Right ventricle myocardium inferior (tissue), 1 donor: ENCODE measurements around the gene ANO1. TPM values are rescaled to one million over a fixed set of nuclear protein-coding genes. Genes with fewer than 3 reads are reported as not detected.
A peak's percentile ranks its signal among the peaks of the same experiment; 100 is the strongest.

Experiments
- ATAC-seq: fragments of 200-7000 bp; cut with Tn5 transposase; one replicate; pipeline ENCODE4 v1.9.1; 2020; ENCODE audit warnings: mild to moderate bottlenecking, moderate library complexity
- DNase-seq: peaks from one replicate; pipeline ENCODE4 v3.0.0; 2021; ENCODE audit errors: missing footprints
- intact Hi-C: fragments of 100-400 bp; cut with DNase I; formaldehyde crosslinking; loops from one replicate; pipeline ENCODE4 v1.11.0; 2022
- total RNA-seq: library from RNA; stranded (reverse); fragmentation: NEBNext Ultra II Directional; extraction: Animal tissue kit (Norgen Biotek cat#: 25700); gene quantifications from one replicate; pipeline ENCODE4 v1.2.1, GENCODE V29; 2021
- donor health status: DM: no; HTN: yes; CAD: no; lungs with severe emphysema.

Gene ANO1
- total RNA-seq, 1 donor from 2014 or later = 6.7 TPM

GRCh38 chr11:70085815-70086769 is 8.0 kb downstream of the ANO1 start:
- intact Hi-C loops = no loop called here
- peak; percentile 55 for DNase-seq
- ATAC-seq = no peak

DNA sequence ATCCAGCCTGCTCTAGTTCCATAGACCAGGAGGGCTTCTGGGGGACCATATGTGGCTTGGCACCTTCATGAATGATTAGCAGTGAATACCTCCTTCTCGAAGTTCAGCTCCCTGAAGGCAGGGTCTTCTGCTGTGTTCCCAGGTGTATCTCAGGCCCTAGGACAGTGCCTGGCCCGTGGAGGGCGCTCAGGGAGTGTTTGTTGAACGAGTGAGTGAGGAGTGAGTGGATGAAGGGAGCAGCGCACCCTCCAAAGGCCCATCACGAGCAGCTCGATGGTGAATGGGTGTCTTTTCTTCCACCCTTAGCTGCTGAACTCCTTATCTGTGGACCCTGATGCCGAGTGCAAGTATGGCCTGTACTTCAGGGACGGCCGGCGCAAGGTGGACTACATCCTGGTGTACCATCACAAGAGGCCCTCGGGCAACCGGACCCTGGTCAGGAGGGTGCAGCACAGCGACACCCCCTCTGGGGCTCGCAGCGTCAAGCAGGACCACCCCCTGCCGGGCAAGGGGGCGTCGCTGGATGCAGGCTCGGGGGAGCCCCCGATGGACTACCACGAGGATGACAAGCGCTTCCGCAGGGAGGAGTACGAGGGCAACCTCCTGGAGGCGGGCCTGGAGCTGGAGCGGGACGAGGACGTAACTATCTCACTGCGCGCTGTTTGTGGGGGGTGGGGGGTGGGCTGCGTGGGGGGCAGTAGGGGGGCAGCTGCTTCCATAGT is 9.5 kb downstream of the ANO1 start:
- no peak for ATAC-seq
- intact Hi-C loops = no loop called here
- DNase-seq = peak; percentile 40

- intact Hi-C loops = no loop called here
- ATAC-seq (peak; percentile 27), DNase-seq (peak; percentile 17)
These were observed 10.7 kb downstream of the ANO1 start for GRCh38 chr11:70088735-70089250.

GRCh38 chr11:70089631-70090030 is 11.5 kb downstream of the ANO1 start:
- DNase-seq (no peak), ATAC-seq (no peak)
- intact Hi-C loops = no loop called here

DNA sequence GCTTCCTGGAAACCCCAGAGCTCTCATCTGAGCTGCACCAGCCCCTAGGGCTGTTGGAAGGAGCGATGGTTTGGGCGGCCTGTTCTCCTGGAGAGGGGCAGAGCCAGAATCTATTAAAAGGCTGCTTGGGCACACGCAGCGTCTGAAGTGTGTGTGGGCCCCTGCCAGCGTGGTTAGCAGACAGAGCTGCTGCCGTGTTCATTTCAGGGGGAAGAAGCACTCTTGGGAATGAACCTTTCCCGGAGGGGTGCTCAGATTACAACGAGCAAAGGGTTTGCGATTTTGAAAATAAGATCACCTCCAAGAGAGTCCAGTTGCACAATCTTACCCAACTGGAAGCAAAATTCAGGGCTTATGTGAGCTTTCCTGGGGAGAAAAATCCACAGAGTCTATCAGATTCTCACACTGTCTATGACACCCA is 12.9 kb downstream of the ANO1 start:
- ATAC-seq = peak; percentile 88
- intact Hi-C loops = no loop called here
- no peak for DNase-seq

DNA sequence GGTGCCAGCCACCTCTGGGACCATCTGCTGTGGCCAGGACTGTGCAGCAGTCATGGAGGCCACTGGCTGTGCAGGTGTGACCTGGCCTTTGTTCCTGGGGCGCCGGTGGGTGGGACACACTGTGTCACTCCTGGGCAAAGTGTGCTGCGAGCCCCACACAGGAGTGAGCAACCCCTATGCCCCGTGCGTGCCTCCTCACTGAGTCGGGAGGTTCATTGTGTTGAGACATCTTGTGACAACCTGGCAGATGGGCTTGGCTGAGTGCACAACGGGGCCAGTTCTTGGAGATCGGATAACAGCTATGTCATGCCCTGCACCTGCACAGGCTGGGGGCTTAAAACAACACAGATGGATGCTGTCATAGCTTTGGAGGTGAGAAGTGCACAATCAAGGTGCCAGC is 13.5 kb downstream of the ANO1 start:
- DNase-seq (no peak), ATAC-seq (no peak)
- intact Hi-C loops = no loop called here

GRCh38 chr11:70092959-70093715 is 15.0 kb downstream of the ANO1 start:
- intact Hi-C loops = no loop called here
- no peak for DNase-seq
- ATAC-seq = no peak

- intact Hi-C loops = no loop called here
These were observed 17.6 kb downstream of the ANO1 start for GRCh38 chr11:70095541-70096252.

DNA sequence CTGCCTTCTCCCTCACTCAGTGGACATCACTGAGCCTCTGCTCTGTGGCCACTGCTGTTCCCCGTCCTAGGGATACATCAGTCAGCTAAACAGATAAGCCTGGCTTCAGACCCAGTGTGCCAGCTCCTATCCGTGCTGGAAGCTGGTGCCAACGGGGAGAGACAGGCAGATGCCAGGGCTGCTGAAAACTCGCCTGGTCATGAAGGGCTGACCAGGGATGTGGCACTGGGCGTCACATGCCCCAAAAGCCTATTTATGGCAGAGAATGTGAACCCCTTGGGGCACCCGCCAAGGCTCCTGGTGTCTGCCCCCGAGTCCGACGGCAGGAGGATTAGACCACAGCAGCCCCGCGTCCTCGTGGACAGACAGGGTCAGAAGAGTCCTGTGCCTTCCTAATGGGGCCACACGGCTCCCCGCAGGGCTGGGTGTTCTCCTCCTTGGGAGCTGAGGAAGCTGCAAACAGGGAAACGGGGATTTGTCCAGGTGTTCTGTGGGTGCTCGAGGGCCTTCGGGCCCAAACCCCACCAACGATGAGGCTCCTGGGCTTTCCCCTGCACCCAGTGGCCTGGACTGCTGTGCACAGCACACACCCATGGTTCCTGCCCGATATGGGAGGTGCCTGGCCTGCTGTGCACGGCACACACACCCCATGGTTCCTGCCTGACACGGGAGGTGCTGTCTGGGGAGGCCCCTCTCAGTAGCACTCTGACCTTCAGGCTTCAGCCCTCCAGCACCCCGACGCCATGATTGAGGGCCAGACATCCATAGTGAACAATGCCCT is 19.9 kb downstream of the ANO1 start:
- ATAC-seq = peak; percentile 85
- intact Hi-C loops = no loop called here
- DNase-seq = no peak

More at GRCh38 chr11:70095541-70096252, 17.6 kb downstream of the ANO1 start:
- no peak for ATAC-seq
- no peak for DNase-seq

DNA sequence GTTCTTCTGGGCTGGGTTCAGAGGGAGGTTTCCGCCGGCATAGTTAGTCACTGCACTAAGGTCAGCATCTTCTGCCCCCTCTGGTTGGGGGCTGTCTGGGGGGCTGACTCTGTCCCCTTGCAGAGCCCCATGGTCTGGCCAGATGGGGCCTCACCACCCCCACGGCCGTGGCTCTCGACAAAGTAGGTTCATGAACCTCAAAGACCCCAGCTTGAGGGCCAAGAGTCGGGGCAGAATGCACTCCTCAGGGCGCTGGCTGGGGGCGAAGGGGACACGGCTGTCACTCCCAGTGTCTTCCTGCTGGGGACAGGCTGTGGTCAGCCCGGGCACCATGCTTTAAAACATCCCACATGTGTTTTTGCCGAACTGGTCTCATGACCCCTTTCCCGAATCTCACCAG is 20.8 kb downstream of the ANO1 start:
- intact Hi-C loops = no loop called here
- DNase-seq (no peak), ATAC-seq (no peak)

GRCh38 chr11:70099578-70100279 is 21.6 kb downstream of the ANO1 start:
- DNase-seq (no peak), ATAC-seq (no peak)
- intact Hi-C loops = no loop called here

GRCh38 chr11:70100280-70100603 is 22.1 kb downstream of the ANO1 start:
- ATAC-seq = no peak
- intact Hi-C loops = no loop called here
- DNase-seq = no peak

DNA sequence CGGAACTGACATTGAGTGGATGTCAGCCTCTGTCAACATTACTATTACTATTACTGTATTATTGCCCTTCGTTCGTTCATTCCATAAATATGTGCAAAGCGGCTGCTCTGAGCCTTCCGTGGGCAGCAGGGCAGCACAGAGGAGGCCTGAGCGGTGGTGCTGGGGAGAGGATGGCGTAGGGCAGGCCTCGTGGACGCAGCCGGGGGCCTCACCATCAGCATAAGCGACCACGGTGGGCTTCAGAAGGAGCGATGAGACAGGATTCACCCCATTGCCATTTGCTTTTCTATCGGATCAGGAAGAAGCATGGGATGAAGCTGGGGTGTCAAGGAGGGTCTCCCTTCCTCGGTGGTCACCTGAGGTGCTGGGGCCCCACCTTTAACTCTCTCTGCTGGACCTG is 22.7 kb downstream of the ANO1 start:
- ATAC-seq = no peak
- DNase-seq = no peak
- intact Hi-C loops = no loop called here

- ATAC-seq = no peak
- DNase-seq = no peak
- intact Hi-C loops = no loop called here
These were observed 25.3 kb downstream of the ANO1 start for GRCh38 chr11:70103256-70103975.

GRCh38 chr11:70104419-70104818 is 26.3 kb downstream of the ANO1 start:
- intact Hi-C loops = no loop called here
- ATAC-seq (no peak), DNase-seq (no peak)

DNA sequence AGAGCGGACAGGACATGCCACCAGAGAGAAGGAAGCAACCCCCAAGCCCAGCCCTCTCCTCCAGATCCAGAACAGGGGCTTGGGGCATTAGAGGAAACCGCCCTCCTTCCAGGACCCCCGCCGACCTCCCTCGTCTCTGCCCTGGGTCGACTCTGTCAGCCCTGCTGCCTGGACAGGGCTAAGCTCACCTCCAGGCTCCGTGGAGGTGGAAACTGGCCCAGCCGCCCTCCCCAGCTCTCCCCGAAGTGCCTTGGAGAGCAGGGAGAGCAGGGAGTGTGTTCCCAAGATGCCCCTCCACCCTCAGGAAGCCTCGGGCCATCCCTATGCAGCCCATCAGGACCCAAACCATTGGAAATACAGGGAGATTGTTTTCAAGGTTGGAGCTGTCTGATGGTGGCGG is 26.8 kb downstream of the ANO1 start:
- no peak for DNase-seq
- intact Hi-C loops = no loop called here
- ATAC-seq = no peak

- intact Hi-C loops = no loop called here
- no peak for DNase-seq
- ATAC-seq = no peak
These were observed 27.2 kb downstream of the ANO1 start for GRCh38 chr11:70105369-70105754.
